Ectodermal cell (in vitro differentiated cells): ENCODE results near the gene HSF2BP.
"Not testable (repeated sequence)": the region's sequence is repeated elsewhere in the genome, so short reads cannot be mapped to it uniquely, and the experiment has no call there.

ENCODE experiments used
- H3K27ac ChIP-seq: 2 replicates; pipeline ENCODE4 v1.7.0; 2013; ENCODE audit warnings: mild to moderate bottlenecking, low read depth, low read length; ENCODE audit not compliant: insufficient read depth, poor library complexity, severe bottlenecking
- H3K27me3 ChIP-seq: 2 replicates; pipeline ENCODE4 v1.7.0; 2013; ENCODE audit warnings: mild to moderate bottlenecking, low read length; ENCODE audit not compliant: insufficient read depth, control insufficient read depth, poor library complexity, severe bottlenecking
- H3K36me3 ChIP-seq: one replicate; pipeline ENCODE4 v1.7.0; 2013; ENCODE audit warnings: low read length; ENCODE audit not compliant: control insufficient read depth, insufficient read depth
- H3K4me1 ChIP-seq: one replicate; pipeline ENCODE4 v1.7.0; 2013; ENCODE audit warnings: low read length; ENCODE audit not compliant: control insufficient read depth, insufficient read depth
- H3K4me3 ChIP-seq: 2 replicates; pipeline ENCODE4 v1.7.0; 2013; ENCODE audit warnings: low read depth, low read length, control low read depth; ENCODE audit not compliant: insufficient read depth
- H3K9me3 ChIP-seq: 2 replicates; pipeline ENCODE4 v1.7.0; 2013; ENCODE audit warnings: mild to moderate bottlenecking, low read length, moderate library complexity; ENCODE audit not compliant: control insufficient read depth
- WGBS, 2 experiments: methylation state at CpG; one replicate each; pipeline ENCODE4 v1.1.7; 2013; ENCODE audit warnings: missing lambda C conversion rate in 2 of 2; 5-methylcytosine and 5-hydroxymethylcytosine counted together

Gene HSF2BP

GRCh38 chr21:43652616-43653015 lies 6.7 kb downstream of the HSF2BP start:
- Histone ChIP-seq H3K4me1 (no peaks in the 10 kb centered on the region), H3K27me3 (no peaks in the 10 kb centered on the region), H3K27ac (no peak overlapping the region), H3K36me3 (no peaks in the 10 kb centered on the region), H3K9me3 (no peaks in the 10 kb centered on the region), H3K4me3 (no peak overlapping the region)
- WGBS, 2 experiments: 89 to 90% methylated on average over 6 of the region's 6 CpGs

- H3K4me3 ChIP-seq, H3K9me3 ChIP-seq, H3K36me3 ChIP-seq, H3K27me3 ChIP-seq, H3K4me1 ChIP-seq, H3K27ac ChIP-seq: not testable (repeated sequence)
- WGBS, 2 experiments: 92 to 94% methylated on average over 6 of the region's 6 CpGs
Observed at GRCh38 chr21:43651926-43652325, 7.4 kb downstream of the HSF2BP start.

- WGBS, 2 experiments: 83 to 84% methylated on average over 9 of the region's 9 CpGs
- no peaks in the 10 kb centered on the region for H3K36me3 ChIP-seq
- no peaks in the 10 kb centered on the region for H3K9me3 ChIP-seq
- H3K27ac ChIP-seq: no peak overlapping the region
- no peaks in the 10 kb centered on the region for H3K4me1 ChIP-seq
- no peaks in the 10 kb centered on the region for H3K27me3 ChIP-seq
- no peak overlapping the region for H3K4me3 ChIP-seq
Observed at GRCh38 chr21:43648171-43648570, 11.1 kb downstream of the HSF2BP start.

- H3K36me3 ChIP-seq: no peaks in the 10 kb centered on the region
Observed at GRCh38 chr21:43646550-43647260, 12.6 kb downstream of the HSF2BP start.

GRCh38 chr21:43645976-43646375 lies 13.3 kb downstream of the HSF2BP start:
- Histone ChIP-seq H3K4me1 (no peaks in the 10 kb centered on the region), H3K36me3 (no peaks in the 10 kb centered on the region), H3K27me3 (no peaks in the 10 kb centered on the region), H3K9me3 (no peaks in the 10 kb centered on the region), H3K27ac (no peak overlapping the region), H3K4me3 (no peak overlapping the region)
- 92 to 93% methylated on average over 4 of the region's 4 CpGs for WGBS, 2 experiments

More at GRCh38 chr21:43646550-43647260, 12.6 kb downstream of the HSF2BP start:
- no peak overlapping the region for H3K27ac ChIP-seq
- H3K4me1 ChIP-seq: no peaks in the 10 kb centered on the region
- WGBS, 2 experiments: 27 to 30% methylated on average over 7 of the region's 7 CpGs
- no peaks in the 10 kb centered on the region for H3K9me3 ChIP-seq
- H3K4me3 ChIP-seq: no peak overlapping the region
- no peaks in the 10 kb centered on the region for H3K27me3 ChIP-seq

- Histone ChIP-seq H3K9me3 (no peaks in the 10 kb centered on the region), H3K4me3 (no peak overlapping the region), H3K27me3 (no peaks in the 10 kb centered on the region), H3K4me1 (no peaks in the 10 kb centered on the region), H3K27ac (no peak overlapping the region), H3K36me3 (no peaks in the 10 kb centered on the region)
- WGBS, 2 experiments: 61 to 64% methylated on average over 12 of the region's 12 CpGs
Observed at GRCh38 chr21:43645136-43645891, 14.0 kb downstream of the HSF2BP start.

GRCh38 chr21:43644609-43645008 lies 14.7 kb downstream of the HSF2BP start:
- no peaks in the 10 kb centered on the region for H3K9me3 ChIP-seq
- no peaks in the 10 kb centered on the region for H3K4me1 ChIP-seq
- no peak overlapping the region for H3K4me3 ChIP-seq
- no peaks in the 10 kb centered on the region for H3K27me3 ChIP-seq
- 93 to 95% methylated on average over 4 to 6 of the region's 6 CpGs for WGBS, 2 experiments
- H3K27ac ChIP-seq: no peak overlapping the region
- H3K36me3 ChIP-seq: no peaks in the 10 kb centered on the region

GRCh38 chr21:43644071-43644470 lies 15.2 kb downstream of the HSF2BP start:
- H3K9me3 ChIP-seq: no peaks in the 10 kb centered on the region
- H3K27me3 ChIP-seq: no peaks in the 10 kb centered on the region
- no peak overlapping the region for H3K4me3 ChIP-seq
- H3K4me1 ChIP-seq: no peaks in the 10 kb centered on the region
- no peak overlapping the region for H3K27ac ChIP-seq
- 89 to 92% methylated on average over 3 of the region's 4 CpGs for WGBS, 2 experiments
- H3K36me3 ChIP-seq: no peaks in the 10 kb centered on the region

- 93 to 95% methylated on average over 4 of the region's 4 CpGs for WGBS, 2 experiments
- no peaks in the 10 kb centered on the region for H3K4me1 ChIP-seq
- H3K9me3 ChIP-seq: no peaks in the 10 kb centered on the region
- H3K27me3 ChIP-seq: no peaks in the 10 kb centered on the region
- no peaks in the 10 kb centered on the region for H3K36me3 ChIP-seq
- no peak overlapping the region for H3K27ac ChIP-seq
- no peak overlapping the region for H3K4me3 ChIP-seq
Observed at GRCh38 chr21:43643193-43643592, 16.1 kb downstream of the HSF2BP start.

GRCh38 chr21:43640400-43640799 lies 18.9 kb downstream of the HSF2BP start:
- Histone ChIP-seq H3K27me3 (no peaks in the 10 kb centered on the region), H3K4me1 (no peaks in the 10 kb centered on the region), H3K9me3 (no peaks in the 10 kb centered on the region), H3K36me3 (no peaks in the 10 kb centered on the region), H3K27ac (no peak overlapping the region), H3K4me3 (no peak overlapping the region)
- 86 to 97% methylated on average over 1 to 3 of the region's 3 CpGs for WGBS, 2 experiments
